NCI-H345 treated with DMSO at 0.1 percent for 48 hours (cell line): Measurements from ENCODE around the gene HNF4A.

ENCODE experiments used
- DNase-seq: peaks from one replicate; lab custom pipeline; 2025; ENCODE audit not compliant: unreplicated experiment; lab: John Stamatoyannopoulos, UW

HNF4A gene

DNA sequence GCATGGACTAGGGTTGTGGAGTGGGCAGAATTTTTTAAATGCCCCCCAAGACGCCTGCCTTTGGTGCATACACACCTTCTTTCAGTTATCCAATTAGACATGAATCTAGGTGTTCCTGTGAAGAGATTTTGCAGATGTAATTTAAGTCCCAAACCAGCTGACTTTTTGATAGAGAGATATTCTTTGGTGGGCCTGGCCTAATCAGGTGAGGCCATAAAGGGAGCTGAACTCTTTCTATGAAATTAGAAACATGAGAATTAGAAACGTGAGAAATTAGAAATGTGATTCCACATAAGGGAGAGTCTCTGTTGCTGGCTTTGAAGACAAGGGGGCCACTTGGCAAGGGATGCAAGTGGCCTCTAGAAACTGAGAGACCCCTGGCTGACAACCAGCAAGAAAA lies 83.8 kb downstream of the HNF4A start:
- no peak for DNase-seq

DNA sequence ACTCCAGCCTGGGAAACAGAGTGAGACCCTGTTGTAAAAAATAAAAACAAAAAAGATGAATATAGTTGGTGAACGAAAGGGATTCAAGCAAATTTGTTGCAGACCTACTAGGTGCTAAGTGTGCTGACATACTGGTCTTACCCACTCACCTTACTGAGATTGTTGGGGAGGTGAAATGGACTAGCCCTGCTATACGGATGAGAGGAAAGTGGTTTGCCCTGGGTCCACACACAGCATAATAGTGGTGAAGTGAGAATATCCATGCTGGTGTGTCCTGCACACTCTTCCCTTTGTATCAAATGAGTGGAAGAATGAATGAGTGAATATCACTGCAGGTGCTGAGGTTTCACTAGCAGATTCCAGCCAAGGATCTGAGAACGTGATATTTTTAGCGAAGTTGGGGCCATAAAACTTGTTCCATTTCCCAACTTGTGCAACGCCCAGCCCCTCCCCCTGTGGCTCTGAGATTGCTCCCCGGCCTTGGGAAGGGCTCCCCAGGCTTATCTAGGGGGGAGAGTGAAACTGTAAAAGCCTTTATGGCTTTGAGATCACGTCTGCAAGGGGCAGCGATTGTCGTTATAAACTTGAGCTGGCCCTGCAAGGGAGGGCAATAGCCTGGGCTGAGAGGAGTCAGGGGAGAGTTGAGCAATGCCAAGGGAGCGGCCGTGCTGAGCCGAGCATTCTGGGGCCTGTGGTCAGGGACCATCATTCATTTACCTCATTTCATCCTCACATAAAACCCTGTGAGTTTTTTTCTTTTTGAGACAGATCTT lies 87.0 kb downstream of the HNF4A start:
- no peak for DNase-seq

DNA sequence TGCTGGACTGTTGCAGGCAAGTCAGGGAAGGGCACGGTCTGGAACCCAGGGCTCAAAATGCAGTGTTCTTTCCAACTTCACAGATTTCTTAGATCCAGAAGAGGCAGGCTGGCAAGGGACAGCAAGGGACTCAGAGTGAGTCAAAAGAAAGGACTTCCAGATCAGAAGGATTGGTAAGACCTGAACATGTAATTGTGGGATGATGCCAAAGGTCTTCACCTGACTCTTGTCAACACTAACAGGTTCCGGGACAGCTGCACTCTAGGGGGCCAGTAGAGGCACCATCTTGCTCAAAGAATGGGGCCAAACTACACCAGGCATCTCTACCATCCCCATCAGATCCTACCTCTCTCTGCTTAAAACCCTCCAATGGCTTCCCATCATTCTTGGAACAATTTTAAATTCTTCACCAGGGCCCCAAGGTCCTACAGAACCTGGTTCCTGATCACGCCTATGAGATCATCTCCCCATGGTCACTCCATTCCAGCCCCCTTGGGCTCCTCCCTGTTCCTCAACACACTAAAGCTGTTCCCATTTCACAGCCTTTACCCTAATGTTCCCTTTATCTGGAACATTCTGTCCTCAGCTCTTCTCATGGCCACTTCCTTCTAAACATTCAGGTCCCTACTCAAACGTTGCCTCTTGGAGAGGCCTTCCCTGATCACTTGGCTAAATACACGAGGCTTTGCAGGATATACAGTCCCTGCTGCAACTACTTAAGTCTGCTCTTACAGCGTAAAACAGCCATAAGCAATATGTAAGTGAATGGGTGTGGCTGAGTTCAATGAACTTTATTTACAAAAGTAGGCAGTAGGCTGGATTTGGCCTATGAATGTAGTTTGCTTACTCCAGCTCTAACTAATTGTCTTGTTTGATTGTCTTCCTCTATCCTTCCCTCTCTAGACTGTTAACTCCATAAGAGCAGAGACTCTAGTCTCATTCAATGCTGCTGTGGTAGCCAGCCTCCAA lies 90.5 kb downstream of the HNF4A start:
- no peak for DNase-seq

DNA sequence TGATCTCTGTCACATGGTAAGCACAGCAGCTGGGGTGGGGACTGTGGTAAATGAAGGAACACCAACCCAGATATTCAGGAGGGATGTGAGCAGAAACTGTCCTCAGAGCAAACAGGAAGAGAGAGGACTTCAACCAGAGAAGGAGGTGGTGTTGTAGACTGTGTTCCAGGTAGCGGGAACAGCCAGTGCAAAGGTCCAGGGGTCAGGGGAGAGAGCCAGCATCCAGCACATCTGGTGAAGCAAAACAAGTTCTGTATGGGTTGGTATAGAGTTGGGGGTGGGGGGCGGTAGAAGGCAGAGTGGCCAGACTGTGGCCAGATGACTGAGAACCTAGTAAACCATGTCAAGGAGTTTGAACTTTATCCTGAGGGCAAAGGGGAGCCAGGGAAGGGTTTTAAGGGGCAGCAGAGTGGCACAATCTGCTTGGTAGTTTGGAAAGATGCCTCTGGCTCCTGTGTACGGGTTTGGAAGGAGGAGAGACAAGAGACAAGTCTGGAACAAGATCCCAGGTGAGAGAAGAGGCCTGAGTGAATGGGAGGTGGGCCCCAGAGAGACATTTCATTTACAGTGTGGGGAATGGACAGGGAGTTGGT lies 92.4 kb downstream of the HNF4A start:
- no peak for DNase-seq

DNA sequence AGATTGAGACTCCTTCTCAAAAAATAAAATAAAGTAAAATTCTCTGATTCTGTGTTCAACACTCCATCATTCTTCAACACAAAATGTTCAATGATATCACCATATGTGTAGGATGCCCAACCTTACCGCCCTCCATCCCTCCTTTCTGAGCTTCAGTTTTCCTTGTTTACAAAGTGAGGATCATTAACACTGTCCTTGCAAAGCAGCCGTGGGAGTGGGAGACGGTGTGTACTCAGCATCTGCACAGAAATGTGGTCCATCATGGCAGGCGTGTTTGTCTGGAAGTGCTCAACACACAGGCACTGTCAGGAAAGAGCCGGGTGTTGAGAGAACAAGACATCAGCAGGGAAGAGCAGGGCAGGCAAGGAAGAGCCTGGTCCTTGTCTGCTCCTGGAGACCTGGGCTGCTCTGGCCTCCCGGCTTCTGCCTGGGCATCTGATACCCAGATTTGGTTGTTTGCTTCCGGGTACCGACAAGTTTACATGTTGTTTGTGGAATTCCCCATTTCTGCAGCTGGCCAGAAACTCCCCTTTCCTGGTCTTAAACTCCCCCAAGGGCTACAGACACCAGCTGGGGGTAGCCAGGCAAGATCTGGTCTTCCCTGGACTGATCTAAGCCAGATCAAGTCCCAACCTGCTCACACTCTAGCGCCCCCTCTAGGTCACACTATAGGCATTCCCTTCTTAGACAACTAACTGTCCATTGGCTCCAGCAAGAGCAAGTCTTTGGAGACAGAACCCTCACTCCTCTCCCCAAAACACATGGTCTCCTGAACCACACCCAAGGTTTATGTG lies 93.5 kb downstream of the HNF4A start:
- DNase-seq = no peak

DNA sequence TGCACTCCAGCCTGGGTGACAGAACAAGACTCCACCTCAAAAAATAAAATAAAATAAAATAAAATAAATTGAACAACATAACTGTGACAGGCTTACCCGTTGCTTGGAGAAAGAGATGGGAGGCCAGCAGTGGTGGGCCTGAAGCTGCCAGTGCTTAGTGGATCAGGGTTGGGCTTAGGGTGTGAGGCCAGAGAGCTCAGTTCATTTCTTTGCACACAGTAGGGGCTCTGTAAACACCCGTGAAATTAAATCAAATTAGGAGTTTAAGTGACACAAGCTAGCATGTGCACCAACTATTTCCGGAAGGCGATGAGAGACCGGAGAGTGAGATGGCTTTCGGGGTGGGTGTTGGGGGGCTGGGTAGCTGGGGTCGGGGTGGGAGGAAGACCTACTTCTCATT lies 94.4 kb downstream of the HNF4A start:
- DNase-seq = no peak

DNA sequence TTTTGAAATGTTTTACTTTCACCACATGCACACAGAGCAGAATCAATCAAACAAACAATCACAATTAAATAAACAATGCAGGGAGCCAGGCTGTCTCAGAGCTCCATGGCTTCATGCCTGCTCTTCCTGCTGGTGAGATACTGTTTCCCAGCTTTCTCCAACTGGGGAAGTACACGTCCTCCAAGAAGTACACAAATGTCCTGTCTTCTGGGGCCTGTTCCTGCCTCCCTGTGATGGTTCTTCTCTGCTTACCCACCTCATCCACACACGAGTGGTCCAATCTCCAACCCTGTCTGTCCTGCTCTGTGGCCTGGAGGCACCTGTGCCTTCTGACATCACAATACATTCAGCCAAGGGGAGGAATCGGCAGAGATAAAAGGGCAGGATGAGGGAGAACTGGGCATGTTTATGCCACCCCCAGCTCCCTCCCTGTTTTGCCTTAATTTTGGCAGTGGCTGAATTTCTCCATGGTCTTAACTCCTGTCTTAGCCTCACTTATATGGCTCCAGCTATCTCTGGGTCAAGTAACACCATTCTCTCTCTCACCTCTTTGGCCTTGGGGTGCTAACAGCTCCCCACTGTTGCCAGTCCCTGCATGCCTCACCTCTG lies 94.9 kb downstream of the HNF4A start:
- no peak for DNase-seq

DNA sequence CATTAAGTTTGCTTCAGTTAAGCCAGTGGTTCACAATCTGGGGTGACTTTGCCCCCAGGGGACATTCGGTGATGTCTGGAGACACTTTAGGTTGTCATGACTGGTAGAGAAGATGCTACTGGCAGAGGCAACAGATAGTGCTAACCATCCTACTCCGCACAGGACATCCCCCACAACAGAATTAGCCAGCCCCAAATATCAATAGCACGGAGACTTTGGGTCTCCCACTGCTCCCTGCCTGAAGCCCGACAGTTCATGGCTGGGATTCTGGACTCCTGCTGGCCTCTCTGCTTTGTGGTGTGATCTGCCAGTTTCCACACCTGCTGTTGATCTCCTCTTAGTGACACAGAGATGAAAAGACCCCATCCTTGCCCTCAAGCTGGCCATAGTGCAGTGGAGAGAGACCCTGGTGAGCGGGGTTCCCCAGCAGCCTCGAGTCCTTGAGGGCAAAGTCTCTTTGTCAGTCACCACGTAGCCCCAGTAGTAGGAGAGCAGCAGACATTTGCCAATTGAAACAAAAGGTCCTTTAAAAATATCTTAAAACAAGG lies 95.5 kb downstream of the HNF4A start:
- no peak for DNase-seq

DNA sequence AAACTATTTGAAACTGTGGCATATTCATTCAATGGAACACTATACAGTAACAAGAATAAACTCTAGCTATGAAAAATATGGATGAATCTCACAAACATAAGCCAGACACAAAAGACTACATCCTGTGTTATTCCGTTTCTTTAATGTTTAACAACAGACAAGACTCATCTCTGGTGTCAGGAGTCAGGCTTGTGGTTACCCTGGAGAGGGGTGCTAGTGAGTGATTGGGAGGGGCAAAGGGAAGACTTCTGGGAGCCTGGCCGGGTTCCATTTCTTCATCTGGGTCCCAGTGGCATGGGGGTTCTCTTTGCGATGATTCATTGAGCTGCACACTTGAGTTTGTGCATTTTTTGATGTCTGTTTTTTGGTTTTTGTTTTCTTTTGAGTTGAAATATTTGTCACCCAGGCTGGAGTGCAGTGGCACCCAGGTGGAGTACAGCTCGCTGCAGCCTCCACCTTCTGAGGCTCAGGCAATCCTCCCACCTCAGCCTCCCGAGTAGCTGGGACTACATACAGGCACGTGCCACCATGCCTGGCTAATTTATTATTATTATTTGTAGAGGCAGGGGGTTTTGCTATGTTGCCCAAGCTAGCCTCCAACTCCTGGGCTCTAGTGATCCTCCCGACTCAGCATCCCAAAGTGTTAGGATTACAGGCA lies 98.9 kb downstream of the HNF4A start:
- DNase-seq = no peak

DNA sequence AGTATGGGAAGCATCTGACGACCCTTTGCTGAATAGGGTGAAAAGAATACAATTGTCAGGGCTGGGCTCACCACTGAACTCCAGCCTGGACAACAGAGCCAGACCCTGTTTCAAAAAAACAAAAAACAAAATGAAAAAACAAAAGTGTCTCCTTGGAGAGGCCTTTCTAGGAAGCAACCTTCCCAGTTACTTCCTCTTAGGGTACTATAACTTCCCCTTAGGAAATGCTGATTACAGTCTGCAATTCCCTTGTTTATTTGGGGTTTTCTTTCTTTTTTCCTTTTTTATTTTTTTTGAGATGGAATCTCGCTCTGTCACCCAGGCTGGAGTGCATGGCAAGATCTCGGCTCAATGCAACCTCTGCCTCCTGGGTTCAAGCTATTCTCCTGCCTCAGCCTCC lies 99.6 kb downstream of the HNF4A start:
- no peak for DNase-seq

DNA sequence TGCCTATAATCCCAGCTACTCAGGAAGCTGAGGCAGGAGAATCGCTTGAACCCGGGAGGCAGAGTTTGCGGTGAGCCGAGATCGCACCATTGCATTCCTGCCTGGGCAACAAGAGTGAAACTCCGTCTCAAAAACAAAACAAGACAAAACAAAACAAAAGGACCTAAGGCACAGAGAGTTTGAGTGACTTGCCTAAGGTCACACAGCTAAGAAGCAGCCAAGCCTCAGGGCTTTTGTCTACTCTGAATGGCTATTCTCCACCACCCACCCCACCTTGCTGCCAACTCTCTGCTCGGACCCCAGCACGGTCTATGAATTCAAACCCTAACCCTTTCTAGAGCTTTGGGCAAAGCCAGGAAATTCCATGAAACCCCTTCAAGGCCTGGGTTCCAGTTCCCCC lies 101.1 kb downstream of the HNF4A start:
- no peak for DNase-seq

DNA sequence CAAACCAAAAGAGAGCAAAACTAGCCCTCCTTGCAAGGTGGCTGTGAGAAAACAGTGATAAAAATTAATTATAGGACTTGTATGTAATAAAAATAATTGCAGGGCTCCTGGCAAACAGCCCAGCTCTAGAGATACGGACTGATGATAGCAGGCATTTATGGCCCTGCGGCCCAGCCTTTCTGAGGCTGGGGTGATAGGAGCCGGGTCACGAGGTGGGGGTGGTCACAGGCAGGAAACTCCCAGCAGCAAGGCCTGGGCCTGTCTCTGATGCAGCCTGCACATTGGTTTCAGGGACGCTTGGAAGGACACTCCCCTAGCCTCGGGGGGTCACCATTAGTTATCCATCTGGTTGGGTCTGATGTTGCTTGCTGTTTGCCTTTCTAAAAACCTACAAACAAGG lies 101.5 kb downstream of the HNF4A start:
- no peak for DNase-seq

DNA sequence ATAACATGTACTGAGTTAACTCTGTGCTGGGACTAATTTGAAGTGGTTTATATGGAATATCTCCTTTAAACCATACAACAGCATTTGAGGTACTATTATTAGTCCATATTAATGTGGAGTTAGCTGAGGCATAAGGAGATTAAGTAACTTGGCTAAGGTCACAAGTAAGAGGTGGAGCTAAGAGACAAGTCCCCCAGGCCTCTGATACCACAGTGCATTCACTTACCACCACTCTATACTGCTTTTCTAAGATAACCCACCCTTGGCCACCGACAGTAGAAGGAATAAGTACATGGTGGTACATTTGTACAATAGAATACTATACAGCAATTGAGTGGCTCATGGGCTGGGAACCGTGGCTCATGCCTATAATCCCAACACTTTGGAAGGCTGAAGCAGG lies 103.8 kb downstream of the HNF4A start:
- no peak for DNase-seq

DNA sequence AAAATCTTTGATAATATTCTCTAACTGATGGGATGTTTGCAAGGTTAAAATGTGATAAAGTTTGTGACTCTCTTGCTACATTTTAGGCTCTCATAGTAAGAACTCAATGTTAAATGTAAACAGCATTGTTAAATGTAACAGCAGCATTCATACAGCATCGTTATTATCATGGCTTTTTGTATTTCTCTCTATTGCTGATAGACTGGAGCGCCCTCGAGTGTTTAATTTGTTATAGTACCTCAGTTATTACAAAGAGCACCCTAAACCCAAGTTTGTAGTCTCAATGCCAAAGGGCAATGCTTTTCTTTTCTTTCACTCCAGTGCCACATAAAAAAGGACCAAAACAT lies 105.3 kb downstream of the HNF4A start:
- DNase-seq = peak; percentile 19

DNA sequence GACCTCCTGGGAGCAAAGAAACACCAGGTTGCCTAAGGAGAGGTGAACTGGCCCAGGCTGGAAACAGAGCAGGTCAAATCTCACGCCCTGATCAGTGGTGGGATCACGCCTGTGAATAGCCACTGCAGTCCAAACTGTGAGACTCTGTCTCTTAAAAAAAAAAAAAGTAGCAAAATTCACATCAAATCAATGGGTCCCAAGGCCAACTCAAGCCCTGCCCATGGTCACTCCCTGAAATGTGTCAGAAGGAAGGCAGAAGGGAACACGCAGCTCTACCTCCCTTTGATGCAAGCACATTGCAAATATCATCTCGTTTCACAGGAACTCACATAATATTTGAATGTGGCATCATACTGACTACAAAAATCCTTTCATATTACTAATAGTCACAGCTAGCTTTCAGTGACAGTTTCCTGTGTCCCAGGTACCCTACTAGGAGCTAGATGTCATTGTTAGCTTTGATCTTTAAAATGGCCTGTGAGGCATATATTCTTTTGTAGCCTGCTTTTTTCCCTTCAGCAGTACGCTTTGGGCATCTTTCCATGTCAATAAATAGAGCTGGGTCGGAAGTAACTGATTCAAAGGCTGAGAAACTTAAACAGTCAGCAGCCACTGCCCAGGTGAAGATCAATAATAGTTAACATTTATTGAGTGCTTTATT lies 105.8 kb downstream of the HNF4A start:
- no peak for DNase-seq

DNA sequence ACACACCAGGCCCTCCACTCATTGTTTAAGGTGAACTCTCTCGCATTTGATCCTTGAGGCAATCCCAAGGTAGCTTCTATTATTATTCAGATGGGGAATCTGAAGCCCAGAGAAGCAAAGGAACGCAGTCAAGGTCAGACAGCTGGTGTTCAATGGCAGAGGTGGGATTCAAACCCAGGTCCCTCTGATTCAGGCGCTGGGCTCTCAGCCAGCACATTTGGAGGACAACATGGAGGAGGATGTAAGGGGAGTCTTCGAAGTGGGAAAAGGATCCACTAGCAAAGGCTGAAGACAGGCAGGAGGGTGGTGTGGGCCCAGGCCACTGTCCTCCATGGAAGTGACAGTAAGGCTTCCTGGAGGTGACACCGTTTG lies 106.3 kb downstream of the HNF4A start:
- DNase-seq = no peak

DNA sequence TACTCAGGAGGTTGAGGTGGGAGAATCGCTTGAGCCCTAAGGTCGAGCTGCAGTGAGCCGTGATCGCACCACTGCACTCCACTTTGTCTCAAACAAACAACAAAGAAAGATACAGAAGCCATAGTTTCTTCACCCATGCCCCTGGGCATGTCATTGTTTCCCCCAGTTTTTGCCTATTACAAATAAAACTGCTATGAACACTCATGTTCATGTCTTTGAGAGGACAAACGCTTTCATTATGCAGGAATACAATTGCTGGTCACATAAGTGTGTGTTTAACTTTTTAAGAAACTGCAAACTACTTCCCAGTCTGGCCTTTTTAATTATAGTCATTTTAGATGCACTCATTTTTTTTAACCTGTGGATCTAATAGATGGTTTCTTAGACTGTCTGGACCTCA lies 108.0 kb downstream of the HNF4A start:
- DNase-seq = no peak

DNA sequence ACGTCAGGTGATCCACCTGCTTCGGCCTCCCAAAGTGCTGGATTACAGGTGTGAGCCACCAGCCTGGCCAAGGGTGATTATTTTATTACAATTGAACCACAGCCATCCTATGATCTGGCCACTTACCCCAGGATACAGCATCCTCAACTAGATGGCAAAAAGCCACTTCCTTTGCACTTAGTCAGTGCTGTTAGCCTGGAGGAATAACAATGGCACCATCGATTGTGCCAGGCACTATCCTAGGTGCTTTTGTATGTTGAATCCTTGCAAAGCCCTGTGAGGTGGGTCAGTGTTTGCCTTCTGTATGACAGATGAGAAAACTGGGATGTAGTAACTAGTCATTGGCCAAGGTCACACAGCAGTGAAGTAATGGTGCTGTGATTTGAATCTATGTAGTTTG lies 109.0 kb downstream of the HNF4A start:
- no peak for DNase-seq

DNA sequence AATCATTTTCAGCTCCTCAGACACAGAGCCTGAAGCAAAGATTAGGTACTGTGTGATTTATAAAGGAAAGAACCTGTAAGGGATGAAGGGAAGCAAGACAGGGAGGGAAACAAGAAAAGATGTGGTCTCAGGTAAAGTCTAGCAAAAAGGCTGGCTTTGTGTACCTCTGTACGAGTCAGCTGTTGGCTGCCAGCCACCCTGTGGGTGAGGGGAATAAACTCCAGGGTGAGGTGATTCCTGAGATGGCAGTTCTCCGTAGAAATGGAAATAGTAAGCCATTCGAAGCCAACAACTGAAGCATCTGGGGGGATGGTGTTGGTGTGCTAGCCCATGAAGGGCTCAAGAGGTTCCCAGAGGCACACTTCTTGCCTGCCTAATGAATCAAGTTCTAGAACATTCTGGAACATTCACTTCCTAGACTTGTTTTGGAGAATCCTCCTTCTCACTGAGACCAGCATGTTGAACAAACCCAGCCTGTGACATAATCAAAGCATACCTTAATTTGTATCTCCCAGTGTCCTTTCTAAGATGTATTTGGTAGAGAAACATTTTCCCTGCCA lies 109.6 kb downstream of the HNF4A start:
- no peak for DNase-seq
